ENCODE measurements around the gene IGF2.
"Not testable (repeated sequence)": the region's sequence is repeated elsewhere in the genome, so short reads cannot be mapped to it uniquely, and the experiment has no call there.

IGF2 gene

GRCh38 chr11:2136209-2136951, 2.8 kb downstream of the IGF2 start:
- DNase-seq: no peak

GRCh38 chr11:2135648-2136201, 3.5 kb downstream of the IGF2 start:
- no peak for DNase-seq

DNA sequence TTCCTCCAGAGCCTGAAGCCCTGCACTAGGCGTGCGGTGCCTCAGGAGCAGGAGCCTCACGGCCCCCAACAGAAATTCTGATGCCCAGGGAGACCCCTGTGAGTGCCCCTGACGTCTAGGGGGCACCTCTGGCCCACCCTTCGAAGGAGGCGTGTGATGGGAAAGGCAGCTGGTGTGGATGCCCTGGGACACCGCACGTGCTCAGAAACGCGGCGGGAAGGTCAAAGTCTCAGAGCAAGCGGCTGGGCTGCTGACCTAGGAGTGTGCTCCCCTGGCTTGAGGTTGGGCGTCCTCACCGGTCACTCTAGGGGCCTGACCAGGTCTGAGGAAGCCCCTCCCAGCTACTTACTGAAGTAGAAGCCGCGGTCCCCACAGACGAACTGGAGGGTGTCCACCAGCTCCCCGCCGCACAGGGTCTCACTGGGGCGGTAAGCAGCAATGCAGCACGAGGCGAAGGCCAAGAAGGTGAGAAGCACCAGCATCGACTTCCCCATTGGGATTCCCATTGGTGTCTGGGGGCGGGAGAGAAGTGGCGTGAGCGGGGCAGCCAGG, 4.1 kb downstream of the IGF2 start:
- no peak for DNase-seq

- DNase-seq: no peak
Measured at GRCh38 chr11:2134022-2135010, 4.9 kb downstream of the IGF2 start.

DNA sequence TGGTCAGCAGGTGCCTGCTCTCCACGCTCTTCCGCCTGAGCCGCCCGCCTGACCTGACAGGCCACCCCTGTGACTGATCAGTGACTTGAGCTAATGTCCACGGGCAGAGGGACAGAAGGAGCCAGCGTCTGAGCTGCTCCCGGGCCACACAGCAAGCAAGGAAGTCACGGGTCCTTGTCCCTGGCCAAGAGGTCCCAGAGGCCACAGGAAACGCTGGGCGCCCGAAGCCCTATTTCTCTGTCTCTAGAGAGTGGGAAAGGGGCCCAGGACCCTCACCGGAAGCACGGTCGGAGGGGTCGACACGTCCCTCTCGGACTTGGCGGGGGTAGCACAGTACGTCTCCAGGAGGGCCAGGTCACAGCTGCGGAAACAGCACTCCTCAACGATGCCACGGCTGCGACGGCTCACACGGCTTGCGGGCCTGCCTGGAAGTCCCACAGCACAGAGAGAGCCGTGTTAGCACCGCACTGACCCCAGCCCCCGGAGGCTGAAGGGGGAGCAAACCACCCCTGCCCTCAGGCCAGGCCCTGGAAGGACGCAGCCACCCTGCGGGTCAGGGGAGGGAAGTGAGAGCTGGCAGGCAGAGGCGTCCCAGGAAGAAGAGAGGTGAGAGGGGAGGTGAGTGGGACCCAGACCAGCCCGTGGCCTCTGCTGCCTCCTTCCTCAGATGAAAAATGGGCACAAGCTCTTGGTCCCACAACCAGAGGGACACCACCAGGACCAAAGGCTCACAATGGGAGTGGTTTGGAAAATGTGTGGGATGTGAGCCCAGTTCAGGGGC, 5.8 kb downstream of the IGF2 start:
- no peak for DNase-seq

- DNase-seq: no peak
Measured at GRCh38 chr11:2132874-2133240, 6.3 kb downstream of the IGF2 start.

- DNase-seq: no peak
Measured at GRCh38 chr11:2132246-2132645, 6.9 kb downstream of the IGF2 start.

DNA sequence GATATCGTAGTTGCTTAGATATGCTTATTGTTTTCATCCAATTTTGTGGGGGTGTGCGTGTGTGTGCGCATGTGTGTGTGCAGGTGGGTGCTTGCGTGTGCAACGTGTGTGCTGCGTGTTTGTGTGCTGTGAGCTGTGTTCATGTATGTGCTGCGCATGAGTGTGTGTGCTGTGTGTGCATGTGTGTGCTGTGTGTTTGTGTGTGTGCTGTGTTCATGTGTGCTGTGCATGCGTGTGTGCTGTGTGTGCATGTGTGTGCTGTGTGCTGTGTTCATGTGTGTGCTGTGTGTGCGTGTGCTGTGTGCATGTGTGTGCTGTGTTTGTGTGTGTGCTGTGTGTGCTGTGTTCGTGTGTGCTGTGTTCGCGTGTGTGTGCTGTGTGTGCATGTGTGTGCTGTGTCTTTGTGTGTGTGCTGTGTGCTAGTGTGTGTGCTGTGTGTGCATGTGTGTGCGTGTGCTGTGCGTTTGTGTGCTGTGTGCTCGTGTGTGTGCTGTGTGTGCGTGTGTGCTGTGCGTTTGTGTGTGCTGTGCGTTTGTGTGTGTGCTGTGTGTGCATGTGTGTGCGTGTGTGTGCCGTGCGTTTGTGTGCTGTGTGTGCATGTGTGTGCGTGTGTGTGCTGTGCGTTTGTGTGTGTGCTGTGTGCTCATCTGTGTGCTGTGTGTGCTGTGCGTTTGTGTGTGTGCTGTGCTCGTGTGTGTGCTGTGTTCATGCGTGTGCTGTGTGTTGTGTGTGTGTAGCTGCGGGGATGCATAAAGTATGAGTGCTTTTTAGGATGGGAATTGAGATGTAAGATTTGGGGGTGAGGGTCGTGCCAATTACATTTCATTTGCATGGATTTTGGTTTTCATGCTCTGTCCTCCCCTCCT, 7.6 kb downstream of the IGF2 start:
- DNase-seq: no peak

- no peak for DNase-seq
Measured at GRCh38 chr11:2130881-2131352, 8.3 kb downstream of the IGF2 start.

- no peak for DNase-seq
Measured at GRCh38 chr11:2129699-2130366, 9.4 kb downstream of the IGF2 start.

DNA sequence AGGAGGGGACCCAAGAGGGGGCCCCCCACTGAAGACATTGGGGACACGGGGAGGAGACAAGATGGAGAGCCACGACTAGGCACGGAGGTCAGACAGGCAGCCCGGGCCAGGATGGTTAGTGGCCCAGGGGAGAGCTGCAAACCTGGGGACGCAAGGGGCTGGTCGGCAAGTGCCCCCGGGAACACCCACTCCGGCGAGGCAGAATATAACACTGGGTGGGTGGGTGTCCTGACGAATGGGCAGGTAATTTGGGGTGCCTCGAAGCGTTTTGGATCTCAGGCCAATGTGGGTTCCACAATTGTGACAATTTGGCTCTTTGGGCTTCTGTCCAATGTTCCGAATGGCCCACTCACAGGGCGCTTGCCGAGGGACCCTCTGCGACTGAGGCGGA, 9.9 kb downstream of the IGF2 start:
- no peak for DNase-seq

DNA sequence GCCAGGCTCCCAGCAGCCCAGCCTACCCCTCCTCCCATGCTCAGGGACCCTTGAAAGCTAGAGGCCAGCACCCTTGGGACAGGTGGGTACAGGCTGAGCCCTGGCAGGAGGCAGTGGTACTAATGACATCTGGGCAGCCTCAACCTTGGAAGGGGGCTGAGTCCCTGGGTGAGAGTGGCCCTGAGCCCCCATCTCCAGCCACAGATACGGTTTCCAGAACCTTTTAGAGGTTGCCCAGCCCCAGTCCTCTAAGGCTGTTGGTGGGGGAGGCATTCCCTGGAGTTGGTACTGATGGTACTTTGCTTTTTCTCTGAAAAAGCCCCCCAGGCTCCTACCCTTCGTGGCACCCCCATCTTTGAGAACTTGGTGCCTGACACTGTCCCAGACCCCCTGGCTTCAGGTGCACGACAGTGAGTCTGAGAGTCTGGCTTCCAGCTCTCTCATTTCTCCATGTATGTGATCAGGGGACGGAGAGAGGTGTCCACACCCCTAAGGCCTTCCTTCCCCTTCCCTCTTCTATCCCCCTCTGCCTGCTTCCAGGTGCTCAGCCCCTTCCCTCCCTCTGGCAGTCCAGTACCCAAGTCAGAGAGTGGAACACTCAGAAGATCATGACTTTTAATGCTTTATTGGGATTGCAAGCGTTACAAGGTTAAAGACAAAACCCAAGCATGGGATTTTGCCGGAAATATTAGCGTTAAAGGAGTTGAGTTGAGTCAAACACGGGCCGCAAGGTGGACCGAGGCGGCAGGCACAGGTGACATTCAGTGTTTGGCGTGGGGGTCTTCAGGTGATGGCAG, 10.5 kb downstream of the IGF2 start:
- DNase-seq: no peak

GRCh38 chr11:2128130-2128510, 11.1 kb downstream of the IGF2 start:
- DNase-seq: no peak

DNA sequence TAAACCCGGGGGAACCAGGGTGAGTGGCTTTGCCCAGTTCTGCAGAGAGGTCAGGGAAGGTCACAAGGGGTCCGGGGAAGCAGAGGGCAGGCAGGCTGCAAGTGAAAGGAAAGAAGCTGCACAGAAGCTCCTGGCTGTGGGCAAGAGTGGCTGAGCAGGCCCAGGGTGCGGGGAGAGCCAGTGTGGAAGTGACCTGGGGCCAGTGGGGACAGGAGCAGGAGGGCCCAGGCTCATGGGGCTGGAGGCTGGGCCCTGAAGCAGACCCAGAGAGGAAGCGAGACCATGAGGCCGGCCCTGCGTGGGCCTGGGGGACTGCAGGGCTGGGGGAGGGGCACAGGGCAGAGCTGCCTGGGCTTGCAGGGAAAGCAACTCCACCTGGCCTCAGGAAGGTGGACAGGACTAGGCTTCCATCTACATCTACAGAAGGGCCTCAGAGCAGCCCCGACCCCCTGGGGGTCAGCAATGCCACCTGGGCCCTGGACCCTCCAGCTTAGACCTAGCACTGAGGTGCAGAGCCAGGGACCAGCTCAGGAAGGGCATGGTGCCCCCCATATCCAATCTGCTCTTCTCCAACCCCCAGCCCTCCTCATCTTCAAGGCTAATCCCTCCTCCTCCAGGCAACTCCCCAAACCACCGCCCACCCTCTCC, 11.6 kb downstream of the IGF2 start:
- DNase-seq: no peak

- DNase-seq: no peak
Measured at GRCh38 chr11:2126520-2127085, 12.6 kb downstream of the IGF2 start.

- not testable (repeated sequence) for DNase-seq
Measured at GRCh38 chr11:2124736-2125484, 14.3 kb downstream of the IGF2 start.

- no peak for DNase-seq
Measured at GRCh38 chr11:2123628-2123960, 15.6 kb downstream of the IGF2 start.

DNA sequence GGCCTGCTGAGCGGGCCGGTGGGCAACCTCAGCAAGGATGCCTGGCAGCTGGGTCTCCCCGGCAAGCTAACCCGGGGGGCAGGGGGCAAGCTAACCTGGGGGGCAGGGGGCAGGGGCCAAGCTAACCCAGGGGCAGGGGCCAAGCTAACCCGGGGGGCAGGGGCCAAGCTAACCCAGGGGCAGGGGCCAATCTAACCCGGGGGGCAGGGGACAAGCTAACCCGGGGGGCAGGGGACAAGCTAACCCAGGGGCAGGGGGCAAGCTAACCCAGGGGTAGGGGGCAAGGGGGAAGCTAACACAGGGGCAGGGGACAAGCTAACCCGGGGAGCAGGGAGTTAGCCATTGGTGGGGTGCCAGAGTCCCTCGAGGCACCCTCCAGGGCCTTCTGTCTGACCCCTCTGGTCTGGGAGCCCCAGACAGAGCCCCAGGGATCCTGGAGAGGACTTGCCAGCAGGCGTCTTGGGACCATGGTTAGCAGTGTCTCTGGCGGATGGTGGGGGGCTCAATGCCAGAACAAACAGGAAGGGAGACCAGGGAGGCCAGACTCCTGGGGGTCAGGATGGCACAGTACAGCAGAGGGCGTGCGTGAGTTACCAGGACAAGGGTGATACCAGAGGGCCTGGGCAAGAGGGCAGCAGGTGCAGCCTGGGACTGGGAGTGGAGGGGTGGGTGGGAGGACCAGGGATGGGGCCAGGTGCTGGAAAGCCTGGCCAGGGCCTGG, 16.1 kb downstream of the IGF2 start:
- no peak for DNase-seq
